ENCODE measurements around the gene GOLGA1.
"Not testable (repeated sequence)": the region's sequence is repeated elsewhere in the genome, so short reads cannot be mapped to it uniquely, and the experiment has no call there.

Gene GOLGA1

DNA sequence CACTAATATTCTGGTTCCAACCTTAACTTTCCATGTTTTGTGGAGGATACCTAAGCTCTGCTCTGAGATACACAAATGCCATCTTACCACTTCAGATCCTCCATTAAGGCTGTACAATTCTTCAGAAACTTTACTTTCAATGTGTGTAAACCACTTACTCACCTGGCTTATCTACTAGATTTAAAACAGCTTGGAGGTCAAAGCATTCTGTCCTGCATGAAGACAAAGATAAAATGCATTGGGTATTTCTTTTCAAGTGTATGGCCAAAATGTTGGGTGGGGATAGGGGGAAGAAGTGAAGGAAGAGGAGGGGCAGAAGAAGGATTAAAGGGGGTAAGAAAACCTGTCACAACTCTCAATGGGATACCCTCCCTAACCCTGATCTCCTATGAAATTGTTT lies 939 bp downstream of the GOLGA1 start:
- no peak for DNase-seq (ENCODE audit: low read depth, low spot score)

GRCh38 chr9:124934290-124934689 lies 6.6 kb downstream of the GOLGA1 start:
- DNase-seq (ENCODE audit: low read depth, low spot score) = peak; percentile 17

GRCh38 chr9:124932333-124932732 lies 8.6 kb downstream of the GOLGA1 start:
- DNase-seq (ENCODE audit: low read depth, low spot score) = no peak

GRCh38 chr9:124929464-124929863 lies 11.4 kb downstream of the GOLGA1 start:
- no peak for DNase-seq (ENCODE audit: low read depth, low spot score)

DNA sequence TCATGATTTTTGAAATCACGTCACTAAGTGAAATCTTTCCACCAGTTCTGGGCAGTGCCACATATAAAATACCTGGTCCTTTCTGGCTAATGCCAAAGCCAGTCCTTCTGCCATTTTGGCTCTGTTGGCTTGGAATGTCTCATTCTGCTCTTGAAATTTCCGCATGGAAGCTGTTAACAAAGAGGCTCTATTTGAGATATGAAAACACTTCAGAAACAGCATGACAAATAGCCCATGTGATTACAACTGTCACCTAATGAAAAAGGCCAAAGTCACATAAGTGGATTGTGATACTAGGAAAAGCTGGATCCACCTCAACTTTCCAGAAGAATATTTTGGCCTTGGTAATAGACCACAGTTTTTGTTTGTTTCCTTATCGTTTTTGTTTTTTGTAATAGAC lies 12.8 kb downstream of the GOLGA1 start:
- DNase-seq (ENCODE audit: low read depth, low spot score) = no peak

GRCh38 chr9:124920394-124920793 lies 20.5 kb downstream of the GOLGA1 start:
- DNase-seq (ENCODE audit: low read depth, low spot score) = not testable (repeated sequence)

GRCh38 chr9:124914753-124915405 lies 26.0 kb downstream of the GOLGA1 start:
- no peak for DNase-seq (ENCODE audit: low read depth, low spot score)

DNA sequence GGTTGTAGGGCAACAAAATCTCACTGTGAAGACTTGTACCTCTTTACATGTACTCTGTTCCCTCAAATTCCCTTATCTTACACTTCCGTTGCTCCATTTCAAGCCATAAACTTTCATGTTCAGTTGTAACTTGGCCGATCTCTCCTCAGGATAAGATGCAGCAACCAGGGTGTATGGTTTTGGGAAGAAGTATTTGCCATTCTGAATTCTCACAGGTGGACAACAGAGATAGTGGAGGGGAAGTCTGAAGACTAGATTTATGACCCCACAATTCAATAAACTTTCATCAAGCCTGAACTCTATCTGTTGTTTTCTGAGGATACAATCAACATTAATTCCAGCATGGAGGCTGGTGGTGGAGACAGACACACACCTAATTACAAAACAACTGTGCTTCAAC lies 27.5 kb downstream of the GOLGA1 start:
- no peak for DNase-seq (ENCODE audit: low read depth, low spot score)

- DNase-seq (ENCODE audit: low read depth, low spot score) = no peak
These were observed 29.1 kb downstream of the GOLGA1 start for GRCh38 chr9:124911766-124912165.

GRCh38 chr9:124908098-124908497 lies 32.8 kb downstream of the GOLGA1 start:
- no peak for DNase-seq (ENCODE audit: low read depth, low spot score)

- no peak for DNase-seq (ENCODE audit: low read depth, low spot score)
These were observed 33.9 kb downstream of the GOLGA1 start for GRCh38 chr9:124906966-124907365.

- no peak for DNase-seq (ENCODE audit: low read depth, low spot score)
These were observed 41.0 kb downstream of the GOLGA1 start for GRCh38 chr9:124899845-124900244.

- no peak for DNase-seq (ENCODE audit: low read depth, low spot score)
These were observed 43.1 kb downstream of the GOLGA1 start for GRCh38 chr9:124897570-124898460.

DNA sequence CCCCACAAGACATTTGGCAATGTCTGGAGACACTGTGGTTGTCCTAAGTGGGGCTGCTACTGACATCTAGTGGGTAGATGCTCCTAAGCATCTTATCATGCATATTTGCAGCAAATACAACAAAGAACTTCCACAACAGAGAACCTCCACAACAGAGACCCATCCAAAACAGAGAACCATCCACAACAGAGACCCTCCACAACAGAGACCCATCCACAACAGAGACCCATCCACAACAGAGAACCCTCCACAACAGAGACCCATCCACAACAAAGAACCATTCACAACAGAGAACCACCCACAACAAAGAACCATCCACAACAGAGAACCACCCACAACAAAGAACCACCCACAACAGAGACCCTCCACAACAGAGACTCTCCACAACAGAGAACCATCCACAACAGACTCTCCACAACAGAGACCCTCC lies 46.1 kb downstream of the GOLGA1 start:
- peak; percentile 65 for DNase-seq (ENCODE audit: low read depth, low spot score)

- no peak for DNase-seq (ENCODE audit: low read depth, low spot score)
These were observed 46.7 kb downstream of the GOLGA1 start for GRCh38 chr9:124894035-124894740.

DNA sequence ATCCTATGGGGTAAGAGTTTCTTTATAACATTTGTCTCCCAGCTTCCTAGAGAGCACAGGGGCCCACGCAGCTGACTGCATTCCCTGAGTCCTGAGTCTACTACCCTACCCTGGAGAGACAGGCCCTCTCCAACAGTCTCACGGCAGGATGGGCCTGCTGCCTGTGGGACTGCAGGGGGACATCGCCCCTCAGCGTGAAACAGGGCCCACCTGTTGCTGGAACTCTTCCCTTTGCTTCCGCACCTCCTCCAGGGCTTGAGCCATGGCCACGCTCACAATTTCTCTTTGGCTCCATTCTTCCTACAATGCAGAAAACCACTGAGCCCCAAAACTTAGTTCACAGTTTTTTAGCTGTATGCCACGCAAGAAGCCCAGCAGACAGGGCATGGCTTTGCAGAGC lies 50.7 kb downstream of the GOLGA1 start:
- DNase-seq (ENCODE audit: low read depth, low spot score) = no peak

- no peak for DNase-seq (ENCODE audit: low read depth, low spot score)
These were observed 51.9 kb downstream of the GOLGA1 start for GRCh38 chr9:124889006-124889405.

- DNase-seq (ENCODE audit: low read depth, low spot score) = no peak
These were observed 53.1 kb downstream of the GOLGA1 start for GRCh38 chr9:124887832-124888231.

- DNase-seq (ENCODE audit: low read depth, low spot score) = no peak
These were observed 53.9 kb downstream of the GOLGA1 start for GRCh38 chr9:124886866-124887492.

DNA sequence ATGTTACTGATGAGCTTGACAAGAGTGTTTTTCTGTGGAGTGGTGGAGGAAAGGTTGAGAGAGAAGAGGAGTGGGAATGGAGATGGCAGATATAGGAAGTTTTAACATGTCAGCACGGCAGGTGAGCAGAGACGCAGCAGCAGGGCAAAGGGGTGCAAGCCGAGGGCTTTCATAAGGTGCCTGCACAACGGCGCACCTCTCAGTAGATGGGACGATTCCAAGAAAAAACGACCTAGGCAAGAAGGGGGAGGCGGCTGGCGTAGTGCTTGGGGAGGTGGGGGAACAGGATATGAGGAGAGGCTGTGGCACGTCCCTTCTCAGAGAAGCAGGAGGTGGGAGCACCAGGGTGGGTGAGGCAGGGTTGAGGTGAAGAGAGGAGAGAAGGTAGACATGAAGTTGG lies 54.4 kb downstream of the GOLGA1 start:
- no peak for DNase-seq (ENCODE audit: low read depth, low spot score)

- no peak for DNase-seq (ENCODE audit: low read depth, low spot score)
These were observed 55.3 kb downstream of the GOLGA1 start for GRCh38 chr9:124885551-124885950.

DNA sequence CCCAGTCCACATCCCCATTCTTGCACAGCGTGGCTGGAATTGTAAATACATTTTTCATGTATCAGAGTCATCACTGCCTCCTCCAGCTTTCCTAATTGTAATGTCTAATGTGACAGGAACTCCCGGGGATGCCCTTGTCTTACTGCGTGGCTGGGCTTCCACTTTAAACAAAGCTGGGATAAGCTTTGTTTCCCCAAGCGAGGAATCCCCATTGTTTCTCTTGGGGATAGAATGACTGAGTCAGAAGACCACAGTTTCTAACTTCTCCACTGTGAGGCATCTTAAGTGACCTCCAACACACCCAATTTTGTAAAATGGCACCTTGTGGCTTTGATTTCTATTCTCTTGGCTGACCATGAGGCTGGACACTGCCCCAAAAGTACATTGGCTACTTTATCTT lies 56.5 kb downstream of the GOLGA1 start:
- DNase-seq (ENCODE audit: low read depth, low spot score) = peak; percentile 42
